Loucy (cell line): ENCODE results near the gene IRF2BP1.

ENCODE experiments used
- CTCF ChIP-seq: fragments of 200-600 bp; sonication (generic); conservative IDR thresholded peaks from 2 replicates; pipeline ENCODE4 v1.5.1; 2014; ENCODE audit warnings: mild to moderate bottlenecking, antibody characterized with exemption, low read length
- EZH2phosphoT487 ChIP-seq: fragments of 200-600 bp; IDR thresholded peaks from 2 replicates; pipeline ENCODE4 v1.6.1; 2018; ENCODE audit warnings: antibody characterized with exemption, mild to moderate bottlenecking, moderate library complexity, borderline replicate concordance

- TF ChIP-seq CTCF (no peak), EZH2phosphoT487 (no peak)
These were observed 47.8 kb upstream of the IRF2BP1 start for GRCh38 chr19:45933759-45934158.
